Pulmonary artery endothelial cell (primary cell): ENCODE results near the gene DKKL1. TPM values are rescaled to one million over a fixed set of nuclear protein-coding genes. Genes with fewer than 3 reads are reported as not detected.

Experiments
- DNase-seq: peaks from one replicate; pipeline ENCODE4 v3.0.0-alpha.2; 2011; ENCODE audit warnings: low read depth, low spot score
- total RNA-seq: library from RNA; depleted of rRNA; stranded (reverse); fragments of >200 nt; gene quantifications from 2 replicates; pipeline ENCODE4 v1.2.3, GENCODE V29; 2014

DKKL1 gene
- total RNA-seq, 1 donor from 2014 or later, result not detected

GRCh38 chr19:49421878-49422202 lies 58.2 kb downstream of the DKKL1 start:
- no peak for DNase-seq

GRCh38 chr19:49422407-49423070 lies 58.9 kb downstream of the DKKL1 start:
- DNase-seq, result no peak

GRCh38 chr19:49423071-49423984 lies 59.7 kb downstream of the DKKL1 start, which contains the start of gene PTH2:
Gene PTH2 (minus strand): TSS chr19:49423441. CDS start chr19:49423339, 102 bp downstream.
- DNase-seq, result no peak

GRCh38 chr19:49423985-49424303 lies 60.3 kb downstream of the DKKL1 start:
- no peak for DNase-seq

Other genes starting within 250 kb of the DKKL1 start
- 1.4 and 2.3 TPM in 2 replicates for gene LIN7B, start 249.5 kb upstream of the DKKL1 start, total RNA-seq
- gene C19orf73, start 244.7 kb upstream of the DKKL1 start, total RNA-seq, result 0.73 and 1.2 TPM in 2 replicates
- 0.95 and 3.0 TPM in 2 replicates for gene PPFIA3, start 244.3 kb upstream of the DKKL1 start, total RNA-seq
- gene HRC, start 208.5 kb upstream of the DKKL1 start, total RNA-seq, result not detected in 2 replicates
- 9.8 and 14.4 TPM in 2 replicates for gene TRPM4, start 206.1 kb upstream of the DKKL1 start, total RNA-seq
- gene SLC6A16, start 38.7 kb upstream of the DKKL1 start, total RNA-seq, result 0.07 and 0.13 TPM in 2 replicates
- gene CD37, start 28.5 kb upstream of the DKKL1 start, total RNA-seq, result not detected in 2 replicates
- 46.0 and 46.5 TPM in 2 replicates for gene TEAD2, start 1.5 kb upstream of the DKKL1 start, total RNA-seq
- gene KASH5, start 24.4 kb downstream of the DKKL1 start, total RNA-seq, result not detected in 2 replicates
- not detected in 2 replicates for gene PTH2, start 59.6 kb downstream of the DKKL1 start, total RNA-seq
- gene GFY, start 61.5 kb downstream of the DKKL1 start, total RNA-seq, result not detected in 2 replicates
- gene SLC17A7, start 77.7 kb downstream of the DKKL1 start, total RNA-seq, result 0.04 TPM in 1 of 2 replicates, not detected in the other
- 128 and 170 TPM in 2 replicates for gene PIH1D1, start 87.9 kb downstream of the DKKL1 start, total RNA-seq
- 54.9 and 58.8 TPM in 2 replicates for gene ALDH16A1, start 89.3 kb downstream of the DKKL1 start, total RNA-seq
- 1.6 and 2.4 TPM in 2 replicates for gene FLT3LG, start 110.3 kb downstream of the DKKL1 start, total RNA-seq
- 2,556 and 3,423 TPM in 2 replicates for gene RPL13A, start 123.7 kb downstream of the DKKL1 start, total RNA-seq
- 1,813 and 2,923 TPM in 2 replicates for gene RPS11, start 132.6 kb downstream of the DKKL1 start, total RNA-seq
- gene FCGRT, start 148.8 kb downstream of the DKKL1 start, total RNA-seq, result 59.5 and 85.5 TPM in 2 replicates
- gene RCN3, start 164.1 kb downstream of the DKKL1 start, total RNA-seq, result 101 and 237 TPM in 2 replicates
- gene NOSIP, start 216.7 kb downstream of the DKKL1 start, total RNA-seq, result 107 and 113 TPM in 2 replicates
- 3.1 and 4.1 TPM in 2 replicates for gene PRRG2, start 217.4 kb downstream of the DKKL1 start, total RNA-seq
- gene PRR12, start 227.3 kb downstream of the DKKL1 start, total RNA-seq, result 1.8 and 2.0 TPM in 2 replicates